BE2C (cell line): Measurements from ENCODE around the gene AP1G2.

Experiments used
- DNase-seq: peaks from one replicate; pipeline ENCODE4 v3.0.0-alpha.2; 2020
- H3K27me3 ChIP-seq: fragments of 250-450 bp; sonication (Bioruptor Pico); 2 replicates; pipeline ENCODE4 v1.5.1; 2020; ENCODE audit warnings: mild to moderate bottlenecking
- H3K36me3 ChIP-seq: fragments of 250-450 bp; sonication (Bioruptor Pico); 2 replicates; pipeline ENCODE4 v1.5.1; 2020; ENCODE audit warnings: mild to moderate bottlenecking
- H3K4me1 ChIP-seq: fragments of 250-450 bp; sonication (Bioruptor Pico); 2 replicates; pipeline ENCODE4 v1.5.1; 2020
- H3K4me3 ChIP-seq: 2 replicates; pipeline ENCODE4 v1.5.1; 2011; ENCODE audit warnings: low read depth, low read length
- H3K9me3 ChIP-seq: fragments of 250-450 bp; sonication (Bioruptor Pico); 2 replicates; pipeline ENCODE4 v1.5.1; 2020
- TF ChIP-seq, protein P1 (sequence below): IDR thresholded peaks from 2 replicates; pipeline ENCODE4 v1.5.1; 2012; ENCODE audit warnings: mild to moderate bottlenecking, low read depth, low read length

Gene AP1G2

GRCh38 chr14:23555882-23556699 is 11.5 kb downstream of the AP1G2 start, which contains the start of gene THTPA:
Gene THTPA, plus strand, starts transcription at chr14:23556271. Its CDS starts 487 bp downstream, at chr14:23556758.
- peak; percentile 95 for DNase-seq
- H3K4me1 ChIP-seq = no peaks in the 10 kb centered on the region; the same call in 1 of the 2 replicates
- H3K4me3 ChIP-seq = peak within 1 kb of the TSS; percentile 73
- no peaks in the 10 kb centered on the region for H3K27me3 ChIP-seq
- no peaks in the 10 kb centered on the region for H3K9me3 ChIP-seq
- TF ChIP-seq, protein P1, sequence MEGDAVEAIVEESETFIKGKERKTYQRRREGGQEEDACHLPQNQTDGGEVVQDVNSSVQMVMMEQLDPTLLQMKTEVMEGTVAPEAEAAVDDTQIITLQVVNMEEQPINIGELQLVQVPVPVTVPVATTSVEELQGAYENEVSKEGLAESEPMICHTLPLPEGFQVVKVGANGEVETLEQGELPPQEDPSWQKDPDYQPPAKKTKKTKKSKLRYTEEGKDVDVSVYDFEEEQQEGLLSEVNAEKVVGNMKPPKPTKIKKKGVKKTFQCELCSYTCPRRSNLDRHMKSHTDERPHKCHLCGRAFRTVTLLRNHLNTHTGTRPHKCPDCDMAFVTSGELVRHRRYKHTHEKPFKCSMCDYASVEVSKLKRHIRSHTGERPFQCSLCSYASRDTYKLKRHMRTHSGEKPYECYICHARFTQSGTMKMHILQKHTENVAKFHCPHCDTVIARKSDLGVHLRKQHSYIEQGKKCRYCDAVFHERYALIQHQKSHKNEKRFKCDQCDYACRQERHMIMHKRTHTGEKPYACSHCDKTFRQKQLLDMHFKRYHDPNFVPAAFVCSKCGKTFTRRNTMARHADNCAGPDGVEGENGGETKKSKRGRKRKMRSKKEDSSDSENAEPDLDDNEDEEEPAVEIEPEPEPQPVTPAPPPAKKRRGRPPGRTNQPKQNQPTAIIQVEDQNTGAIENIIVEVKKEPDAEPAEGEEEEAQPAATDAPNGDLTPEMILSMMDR = no peak
- H3K36me3 ChIP-seq = peaks cover 12% of the 10 kb centered on the region

DNA sequence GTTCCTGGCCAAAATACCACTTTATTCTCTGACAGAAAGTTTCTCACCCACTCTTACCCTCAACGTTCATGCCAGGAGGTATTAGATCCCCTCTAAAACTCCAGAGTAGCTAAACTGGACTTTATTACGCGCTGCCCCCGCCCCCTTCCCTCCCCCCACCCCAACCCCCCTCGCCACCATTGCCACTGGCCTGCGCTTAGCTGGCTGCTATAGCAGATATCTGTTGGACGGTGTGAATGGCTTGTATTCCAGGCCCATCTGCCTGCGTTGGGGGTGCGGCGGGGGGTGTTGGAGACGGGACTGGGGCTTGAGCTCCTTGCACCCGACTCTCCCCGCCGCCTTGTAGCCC is 12.1 kb downstream of the AP1G2 start:
- Histone ChIP-seq H3K9me3 (no peaks in the 10 kb centered on the region), H3K4me1 (no peaks in the 10 kb centered on the region; the same call in 1 of the 2 replicates), H3K4me3 (peak overlapping the region; percentile 73), H3K36me3 (peaks cover 12% of the 10 kb centered on the region), H3K27me3 (no peaks in the 10 kb centered on the region)
- no peak for DNase-seq
- TF ChIP-seq, protein P1 = no peak

- Histone ChIP-seq H3K4me1 (no peaks in the 10 kb centered on the region), H3K4me3 (peak within 1 kb of the TSS; percentile 94), H3K27me3 (no peaks in the 10 kb centered on the region), H3K36me3 (no peaks in the 10 kb centered on the region), H3K9me3 (no peaks in the 10 kb centered on the region)
- DNase-seq = peak; percentile 89
- TF ChIP-seq, protein P1 = no peak
Measured at GRCh38 chr14:23551266-23552028, 16.1 kb downstream of the AP1G2 start, which contains the start of gene ZFHX2. Gene ZFHX2, minus strand, starts transcription at chr14:23551765. Its CDS starts 16,440 bp downstream, at chr14:23535325.

GRCh38 chr14:23550812-23551265 is 16.8 kb downstream of the AP1G2 start:
- Histone ChIP-seq H3K4me1 (no peaks in the 10 kb centered on the region), H3K27me3 (no peaks in the 10 kb centered on the region), H3K9me3 (no peaks in the 10 kb centered on the region), H3K36me3 (no peaks in the 10 kb centered on the region), H3K4me3 (peak overlapping the region; percentile 94)
- TF ChIP-seq, protein P1 = no peak
- DNase-seq = no peak

- Histone ChIP-seq H3K4me3 (peak overlapping the region; percentile 94), H3K4me1 (peaks cover under 1% of the 10 kb centered on the region), H3K9me3 (no peaks in the 10 kb centered on the region), H3K36me3 (no peaks in the 10 kb centered on the region), H3K27me3 (no peaks in the 10 kb centered on the region)
- TF ChIP-seq, protein P1 = no peak
- DNase-seq = no peak
Measured at GRCh38 chr14:23550131-23550811, 17.3 kb downstream of the AP1G2 start.
